Smooth muscle cell (in vitro differentiated cells): ENCODE measurements around the gene MVB12B. TPM values are rescaled to one million over a fixed set of nuclear protein-coding genes. Genes with fewer than 3 reads are reported as not detected.

Source experiments
- DNase-seq: peaks from one replicate; lab custom pipeline; 2025; ENCODE audit not compliant: unreplicated experiment; lab: John Stamatoyannopoulos, UW
- H2AFZ ChIP-seq: fragments of 200-600 bp; sonication (generic); 2 replicates; pipeline ENCODE4 v1.6.0; 2016; ENCODE audit warnings: antibody characterized with exemption, low read depth, mild to moderate bottlenecking
- H3F3A ChIP-seq: fragments of 200-600 bp; sonication (generic); 2 replicates; pipeline ENCODE4 v1.6.0; 2017; ENCODE audit warnings: antibody characterized with exemption, low read depth
- H3K27ac ChIP-seq: fragments of 200-600 bp; sonication (generic); 2 replicates; pipeline ENCODE4 v1.5.1; 2016; ENCODE audit warnings: low read depth, mild to moderate bottlenecking
- H3K27me3 ChIP-seq: fragments of 200-600 bp; sonication (generic); 2 replicates; pipeline ENCODE4 v1.6.1; 2016; ENCODE audit warnings: low read depth, mild to moderate bottlenecking
- H3K36me3 ChIP-seq: fragments of 200-600 bp; sonication (generic); 2 replicates; pipeline ENCODE4 v1.5.1; 2016; ENCODE audit warnings: low read depth
- H3K4me1 ChIP-seq: fragments of 200-600 bp; sonication (generic); 2 replicates; pipeline ENCODE4 v1.5.1; 2016; ENCODE audit warnings: low read depth
- H3K4me2 ChIP-seq: fragments of 200-600 bp; sonication (generic); 2 replicates; pipeline ENCODE4 v1.6.0; 2016; ENCODE audit warnings: mild to moderate bottlenecking
- H3K4me3 ChIP-seq: fragments of 200-600 bp; sonication (generic); 2 replicates; pipeline ENCODE4 v1.5.1; 2016; ENCODE audit warnings: mild to moderate bottlenecking
- H3K79me2 ChIP-seq: fragments of 200-600 bp; sonication (generic); 2 replicates; pipeline ENCODE4 v1.6.0; 2016; ENCODE audit warnings: low read depth, mild to moderate bottlenecking
- H3K9ac ChIP-seq: fragments of 200-600 bp; sonication (generic); 2 replicates; pipeline ENCODE4 v1.6.0; 2016; ENCODE audit warnings: low read depth
- H3K9me3 ChIP-seq: fragments of 200-600 bp; sonication (generic); replicated peaks from 2 replicates; pipeline ENCODE4 v1.5.1; 2016; ENCODE audit warnings: low read depth
- H4K20me1 ChIP-seq: fragments of 200-600 bp; sonication (generic); 2 replicates; pipeline ENCODE4 v1.6.0; 2016; ENCODE audit warnings: low read depth
- WGBS: methylation state at CpG from one replicate; pipeline ENCODE4 v1.1.7; 2016; ENCODE audit warnings: low lambda C conversion rate; 5-methylcytosine and 5-hydroxymethylcytosine counted together
- polyA plus RNA-seq: library from polyadenylated mRNA; unstranded; fragments of >200 nt; fragmentation: Nextera tagmentation; extraction: Ambion mirVana; gene quantifications from 2 replicates; pipeline ENCODE4 v1.2.1, GENCODE V29; 2016
- total RNA-seq: library from RNA; depleted of rRNA; stranded (reverse); fragments of >200 nt; gene quantifications from 2 replicates; pipeline ENCODE4 v1.2.3, GENCODE V29; 2014
- TF ChIP-seq, protein P1 (sequence below): fragments of 200-600 bp; sonication (generic); IDR thresholded peaks from 2 replicates; pipeline ENCODE4 v1.5.1; 2017; ENCODE audit warnings: borderline replicate concordance, mild to moderate bottlenecking, antibody characterized with exemption; ENCODE audit not compliant: insufficient read depth, poor library complexity, severe bottlenecking

The MVB12B gene
- total and polyA plus RNA-seq, 2 experiments from 2014 or later = 4.3 to 5.4 TPM

GRCh38 chr9:126514037-126514821 is 187.6 kb downstream of the MVB12B start:
- H3K27ac ChIP-seq = no peak overlapping the region
- H3K4me1 ChIP-seq = peaks cover 15% of the 10 kb centered on the region
- no peaks in the 10 kb centered on the region for H3K36me3 ChIP-seq
- H3K4me3 ChIP-seq = no peak overlapping the region
- peaks cover 8% of the 10 kb centered on the region for H3F3A ChIP-seq
- no peak overlapping the region for H2AFZ ChIP-seq
- DNase-seq = peak; percentile 12
- H3K9me3 ChIP-seq = no peaks in the 10 kb centered on the region
- no peaks in the 10 kb centered on the region for H4K20me1 ChIP-seq
- TF ChIP-seq, protein P1, sequence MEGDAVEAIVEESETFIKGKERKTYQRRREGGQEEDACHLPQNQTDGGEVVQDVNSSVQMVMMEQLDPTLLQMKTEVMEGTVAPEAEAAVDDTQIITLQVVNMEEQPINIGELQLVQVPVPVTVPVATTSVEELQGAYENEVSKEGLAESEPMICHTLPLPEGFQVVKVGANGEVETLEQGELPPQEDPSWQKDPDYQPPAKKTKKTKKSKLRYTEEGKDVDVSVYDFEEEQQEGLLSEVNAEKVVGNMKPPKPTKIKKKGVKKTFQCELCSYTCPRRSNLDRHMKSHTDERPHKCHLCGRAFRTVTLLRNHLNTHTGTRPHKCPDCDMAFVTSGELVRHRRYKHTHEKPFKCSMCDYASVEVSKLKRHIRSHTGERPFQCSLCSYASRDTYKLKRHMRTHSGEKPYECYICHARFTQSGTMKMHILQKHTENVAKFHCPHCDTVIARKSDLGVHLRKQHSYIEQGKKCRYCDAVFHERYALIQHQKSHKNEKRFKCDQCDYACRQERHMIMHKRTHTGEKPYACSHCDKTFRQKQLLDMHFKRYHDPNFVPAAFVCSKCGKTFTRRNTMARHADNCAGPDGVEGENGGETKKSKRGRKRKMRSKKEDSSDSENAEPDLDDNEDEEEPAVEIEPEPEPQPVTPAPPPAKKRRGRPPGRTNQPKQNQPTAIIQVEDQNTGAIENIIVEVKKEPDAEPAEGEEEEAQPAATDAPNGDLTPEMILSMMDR = peak; percentile 52
- WGBS = 22% methylated on average over 44 of the region's 63 CpGs
- H3K4me2 ChIP-seq = peak overlapping the region; percentile 51
- no peak overlapping the region for H3K9ac ChIP-seq
- no peaks in the 10 kb centered on the region for H3K27me3 ChIP-seq
- no peaks in the 10 kb centered on the region for H3K79me2 ChIP-seq

- Histone ChIP-seq H3K9ac (no peak overlapping the region), H3K27me3 (peaks cover 6% of the 10 kb centered on the region), H3K4me2 (no peak overlapping the region), H3K9me3 (no peaks in the 10 kb centered on the region), H4K20me1 (no peaks in the 10 kb centered on the region), H3K4me3 (no peak overlapping the region), H3F3A (peaks cover 8% of the 10 kb centered on the region), H3K4me1 (peaks cover 20% of the 10 kb centered on the region), H2AFZ (no peak overlapping the region), H3K36me3 (no peaks in the 10 kb centered on the region), H3K27ac (no peak overlapping the region), H3K79me2 (no peaks in the 10 kb centered on the region)
- no peak for DNase-seq
- TF ChIP-seq, protein P1 = no peak
- 85% methylated on average over 27 of the region's 27 CpGs for WGBS
Measured at GRCh38 chr9:126515001-126515872, 188.6 kb downstream of the MVB12B start.

DNA sequence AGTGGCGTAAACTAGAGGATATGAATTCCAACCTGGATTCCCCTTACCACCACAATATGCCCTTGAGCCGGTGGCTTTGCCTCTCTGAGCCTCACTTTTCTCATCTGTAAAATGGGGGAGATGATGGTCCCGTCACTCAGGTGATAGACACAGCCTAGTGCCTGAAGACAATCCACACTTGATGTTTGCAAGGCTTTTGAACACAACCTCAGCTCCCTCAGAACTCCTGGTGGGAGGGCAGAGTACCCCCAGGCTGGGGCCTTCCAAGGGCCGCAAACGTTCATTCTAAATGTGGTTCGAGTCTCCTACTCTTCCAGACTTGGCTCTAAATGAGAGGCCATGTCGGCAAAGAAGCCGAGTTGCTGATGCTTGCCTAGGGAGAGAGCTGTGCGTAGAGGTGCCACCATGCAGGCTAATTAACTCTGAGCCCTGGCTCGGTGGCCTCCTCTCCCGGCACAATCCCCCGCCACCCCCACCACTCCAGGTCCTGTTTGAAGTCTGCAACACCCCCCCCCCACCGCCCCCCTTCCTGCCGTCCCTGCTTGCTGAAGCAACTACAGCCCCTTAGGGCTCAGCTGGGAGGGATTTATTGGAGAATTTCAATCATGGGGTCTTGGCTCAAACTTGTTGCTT is 189.4 kb downstream of the MVB12B start:
- H3K4me1 ChIP-seq = peaks cover 27% of the 10 kb centered on the region
- H4K20me1 ChIP-seq = no peaks in the 10 kb centered on the region
- no peak overlapping the region for H2AFZ ChIP-seq
- H3K9ac ChIP-seq = no peak overlapping the region
- H3K4me2 ChIP-seq = no peak overlapping the region
- no peak overlapping the region for H3K4me3 ChIP-seq
- peaks cover 11% of the 10 kb centered on the region for H3K27me3 ChIP-seq
- peaks cover 8% of the 10 kb centered on the region for H3F3A ChIP-seq
- H3K79me2 ChIP-seq = no peaks in the 10 kb centered on the region
- TF ChIP-seq, protein P1 = no peak
- no peaks in the 10 kb centered on the region for H3K36me3 ChIP-seq
- 83% methylated on average over 14 of the region's 14 CpGs for WGBS
- H3K27ac ChIP-seq = no peak overlapping the region
- no peak for DNase-seq
- H3K9me3 ChIP-seq = no peaks in the 10 kb centered on the region
